Activated CD4-positive, alpha-beta T cell treated with anti-CD3 and anti-CD28 coated beads, Interleukin-2, amount 10 ng/mL, durations not matched to agents 24 days and 14 days (primary cell): Measurements from ENCODE around the gene MPP3. TPM values are rescaled to one million over a fixed set of nuclear protein-coding genes. Genes with fewer than 3 reads are reported as not detected.

Experiments
- DNase-seq: peaks from one replicate; pipeline ENCODE4 v3.0.0; 2022
- H3K27ac Mint-ChIP-seq: one replicate; pipeline ENCODE4 v1.8.0; 2022; ENCODE audit warnings: mild to moderate bottlenecking, mixed read lengths
- H3K27me3 Mint-ChIP-seq: one replicate; pipeline ENCODE4 v1.8.0; 2022; ENCODE audit warnings: mixed read lengths
- H3K36me3 Mint-ChIP-seq: one replicate; pipeline ENCODE4 v1.8.0; 2022; ENCODE audit warnings: low read depth, mild to moderate bottlenecking, mixed read lengths
- H3K4me1 Mint-ChIP-seq: one replicate; pipeline ENCODE4 v1.8.0; 2021; ENCODE audit warnings: mixed read lengths
- H3K4me3 Mint-ChIP-seq: one replicate; pipeline ENCODE4 v1.8.0; 2022; ENCODE audit warnings: mild to moderate bottlenecking, moderate library complexity, mixed read lengths
- H3K9me3 Mint-ChIP-seq: one replicate; pipeline ENCODE4 v1.8.0; 2021; ENCODE audit warnings: mixed read lengths
- intact Hi-C: fragments of 100-400 bp; cut with micrococcal nuclease; formaldehyde crosslinking; loops from one replicate; pipeline ENCODE4 v1.15.1; 2023
- total RNA-seq: library from RNA; stranded (reverse); gene quantifications from 2 replicates; pipeline ENCODE4 v1.2.3, GENCODE V29; 2022

Gene MPP3
- total RNA-seq, 1 donor from 2014 or later = 0.63 TPM

DNA sequence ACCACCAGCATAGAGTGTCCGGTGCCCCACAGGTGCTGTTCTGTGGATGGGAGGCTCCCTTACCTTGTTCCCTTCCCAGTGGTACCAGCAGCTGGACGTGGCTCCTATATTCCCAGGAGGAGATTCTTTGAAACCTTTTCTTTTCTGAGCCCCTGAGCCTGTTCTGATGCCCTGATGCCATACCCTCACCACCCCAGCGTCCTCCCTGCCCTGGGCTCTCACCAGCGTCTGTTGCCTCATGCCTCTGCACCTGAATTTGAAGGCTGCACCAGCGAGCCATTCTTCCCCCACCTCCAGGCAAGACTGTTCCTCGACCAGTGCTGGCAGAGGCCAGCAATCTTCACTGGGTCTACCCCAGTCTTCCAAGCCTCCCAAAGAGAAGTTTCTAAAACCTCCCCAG lies 74.9 kb downstream of the MPP3 start:
- Mint-ChIP-seq H3K4me3 (no peak overlapping the region), H3K27me3 (peaks cover 31% of the 10 kb centered on the region), H3K36me3 (no peaks in the 10 kb centered on the region), H3K4me1 (peaks cover 4% of the 10 kb centered on the region), H3K27ac (no peak overlapping the region), H3K9me3 (no peaks in the 10 kb centered on the region)
- no peak for DNase-seq
- intact Hi-C loops = no loop called here

DNA sequence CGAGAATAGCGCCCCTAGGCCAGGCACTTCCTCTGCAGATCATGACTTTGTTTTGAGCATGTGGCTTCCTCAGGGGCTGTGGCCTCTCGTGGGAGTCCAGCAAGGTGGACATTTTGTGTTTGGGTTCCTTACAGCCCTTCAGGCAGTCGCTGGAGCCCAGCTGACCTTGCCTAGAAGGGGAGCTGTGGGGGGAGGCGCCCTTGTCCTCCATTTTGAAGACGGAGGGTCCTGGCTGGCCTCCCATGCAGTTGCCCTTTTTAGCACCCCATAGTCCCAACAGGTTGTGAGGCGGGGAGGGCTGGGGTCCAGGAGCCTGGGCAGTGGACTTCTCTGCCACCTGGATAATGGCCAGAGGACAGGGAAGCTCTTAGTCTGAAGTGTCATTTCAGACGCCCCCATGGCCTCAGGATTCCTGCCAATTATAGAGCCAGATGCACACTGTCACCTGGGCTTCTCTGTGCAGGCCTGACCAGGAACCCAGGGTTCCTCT lies 75.7 kb downstream of the MPP3 start:
- H3K4me1 Mint-ChIP-seq = peaks cover 6% of the 10 kb centered on the region
- intact Hi-C loops = no loop called here
- H3K4me3 Mint-ChIP-seq = no peak overlapping the region
- no peaks in the 10 kb centered on the region for H3K36me3 Mint-ChIP-seq
- no peak overlapping the region for H3K27ac Mint-ChIP-seq
- H3K9me3 Mint-ChIP-seq = no peaks in the 10 kb centered on the region
- DNase-seq = no peak
- peaks cover 38% of the 10 kb centered on the region for H3K27me3 Mint-ChIP-seq

DNA sequence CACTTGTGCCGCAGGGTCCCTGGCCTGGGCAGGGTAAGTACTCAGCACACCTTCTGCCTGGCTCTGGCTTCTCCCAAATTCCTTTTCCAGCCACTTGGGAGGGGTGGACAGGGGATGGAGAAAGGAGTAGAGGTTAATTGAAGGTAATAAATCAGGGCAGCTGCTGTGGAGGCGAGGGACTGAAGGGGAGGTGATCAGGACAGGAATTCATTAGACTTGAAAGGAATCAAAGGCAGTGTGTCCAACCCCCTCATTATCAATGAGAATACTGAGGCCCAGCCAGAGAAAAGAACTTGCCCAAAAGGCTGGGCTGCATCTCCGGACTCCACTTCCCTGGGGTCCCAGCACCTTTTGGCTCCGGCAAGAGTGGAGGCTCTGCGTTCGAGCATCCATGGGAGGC lies 76.7 kb downstream of the MPP3 start:
- H3K36me3 Mint-ChIP-seq = no peaks in the 10 kb centered on the region
- H3K4me1 Mint-ChIP-seq = peaks cover 6% of the 10 kb centered on the region
- intact Hi-C loops = no loop called here
- no peaks in the 10 kb centered on the region for H3K9me3 Mint-ChIP-seq
- H3K4me3 Mint-ChIP-seq = no peak overlapping the region
- no peak overlapping the region for H3K27ac Mint-ChIP-seq
- H3K27me3 Mint-ChIP-seq = peaks cover 42% of the 10 kb centered on the region
- DNase-seq = no peak

DNA sequence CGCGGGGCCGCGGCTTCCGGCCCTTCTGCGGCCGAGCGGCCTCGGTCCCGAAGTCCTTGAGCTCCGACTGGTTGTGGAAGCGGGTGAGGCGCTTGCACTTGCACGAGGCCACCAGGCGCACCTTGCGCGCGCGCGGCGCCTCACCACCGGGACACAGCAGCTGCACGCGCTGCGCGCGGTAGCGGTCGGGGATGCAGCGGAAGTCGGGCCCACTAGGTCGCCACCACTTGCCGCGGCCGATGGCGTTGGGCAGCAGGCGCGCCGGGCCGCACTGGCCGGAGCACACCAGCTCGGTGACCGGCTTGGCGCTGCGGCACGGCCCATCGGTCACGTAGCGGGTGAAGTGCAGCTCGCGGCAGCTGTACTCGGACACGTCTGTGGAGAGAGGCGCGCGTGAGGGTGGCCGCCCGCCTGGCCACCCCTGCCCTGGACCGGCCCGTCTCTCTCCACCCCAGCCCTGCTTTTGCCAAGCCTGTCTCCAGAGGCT lies 77.5 kb downstream of the MPP3 start:
- intact Hi-C loops = no loop called here
- Mint-ChIP-seq H3K27ac (no peak overlapping the region), H3K4me1 (peaks cover 6% of the 10 kb centered on the region), H3K27me3 (peaks cover 43% of the 10 kb centered on the region), H3K36me3 (no peaks in the 10 kb centered on the region), H3K4me3 (no peak overlapping the region), H3K9me3 (no peaks in the 10 kb centered on the region)
- peak; percentile 73 for DNase-seq

DNA sequence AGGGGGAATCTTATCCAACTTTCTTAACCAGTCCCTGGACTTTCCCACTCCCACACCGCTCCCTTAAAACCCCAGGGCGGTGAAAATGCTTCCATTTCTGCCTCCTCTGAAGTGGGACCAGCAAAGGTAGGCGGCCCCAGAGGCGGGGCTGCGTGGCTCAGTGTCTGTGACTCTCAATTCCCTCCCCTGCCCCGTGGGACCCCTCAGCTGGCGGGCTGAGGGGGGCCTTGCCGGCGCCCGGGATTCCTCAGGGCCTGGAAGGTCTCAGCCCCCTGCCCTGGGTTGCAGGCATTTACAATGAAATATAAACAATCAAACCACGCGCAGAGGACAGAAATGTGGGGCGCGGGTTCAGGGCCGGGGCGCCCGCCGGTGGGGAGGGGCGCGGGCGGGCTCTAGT lies 78.0 kb downstream of the MPP3 start:
- no peaks in the 10 kb centered on the region for H3K36me3 Mint-ChIP-seq
- H3K27me3 Mint-ChIP-seq = peaks cover 47% of the 10 kb centered on the region
- intact Hi-C loops = no loop called here
- H3K9me3 Mint-ChIP-seq = no peaks in the 10 kb centered on the region
- no peak overlapping the region for H3K4me3 Mint-ChIP-seq
- no peak for DNase-seq
- H3K4me1 Mint-ChIP-seq = peaks cover 8% of the 10 kb centered on the region
- H3K27ac Mint-ChIP-seq = no peak overlapping the region

DNA sequence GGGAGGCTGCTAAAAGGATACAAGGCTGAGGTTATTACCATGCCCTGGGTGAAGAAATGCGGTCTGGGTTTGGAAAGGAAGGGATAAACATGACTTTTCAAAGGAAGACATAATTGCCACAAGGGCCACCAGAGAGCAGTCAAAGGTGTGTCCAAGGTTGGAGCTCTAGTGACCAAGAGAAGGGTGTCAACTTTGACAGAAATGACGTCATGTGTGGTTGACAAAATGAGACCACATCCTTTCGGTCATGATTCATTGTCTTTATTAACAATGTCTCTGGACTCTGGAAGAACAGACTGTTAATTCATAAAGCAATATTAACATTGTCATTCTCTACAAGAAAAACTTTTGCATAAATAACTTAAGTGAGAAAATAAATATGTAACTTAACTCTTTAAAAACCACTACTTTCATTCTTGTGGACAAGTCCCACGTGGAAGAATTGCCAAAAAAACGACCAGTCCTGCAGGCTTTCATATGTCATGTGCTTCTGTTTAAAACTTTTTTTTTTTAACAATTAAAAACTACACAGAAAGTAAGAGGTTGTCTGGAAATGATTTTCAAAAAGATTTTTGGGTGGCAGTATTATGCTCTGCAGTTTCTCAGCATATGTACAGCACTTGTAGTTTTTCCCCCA lies 79.3 kb downstream of the MPP3 start:
- intact Hi-C loops = no loop called here
- peaks cover 51% of the 10 kb centered on the region for H3K27me3 Mint-ChIP-seq
- no peak for DNase-seq
- peaks cover 11% of the 10 kb centered on the region for H3K4me1 Mint-ChIP-seq
- no peak overlapping the region for H3K27ac Mint-ChIP-seq
- no peaks in the 10 kb centered on the region for H3K36me3 Mint-ChIP-seq
- no peaks in the 10 kb centered on the region for H3K9me3 Mint-ChIP-seq
- no peak overlapping the region for H3K4me3 Mint-ChIP-seq

Other genes with a start within 250 kb of the MPP3 start
- gene MEOX1, start 171.2 kb downstream of the MPP3 start, total RNA-seq = 0.21 and 0.50 TPM in 2 replicates
- not detected in 2 replicates for gene SOST, start 74.4 kb downstream of the MPP3 start, total RNA-seq
- 16.5 and 18.3 TPM in 2 replicates for gene DUSP3, start 54.2 kb downstream of the MPP3 start, total RNA-seq
- not detected in 2 replicates for gene CFAP97D1, start 52.7 kb downstream of the MPP3 start, total RNA-seq
- gene CD300LG, start 14.0 kb upstream of the MPP3 start, total RNA-seq = not detected in 2 replicates
- 0.83 and 1.3 TPM in 2 replicates for gene MPP2, start 74.4 kb upstream of the MPP3 start, total RNA-seq
- not detected in 2 replicates for gene PPY, start 109.3 kb upstream of the MPP3 start, total RNA-seq
- gene PYY, start 120.8 kb upstream of the MPP3 start, total RNA-seq = 0.26 TPM in 1 of 2 replicates, not detected in the other
- 0.59 and 0.91 TPM in 2 replicates for gene NAGS, start 171.5 kb upstream of the MPP3 start, total RNA-seq
- gene TMEM101, start 181.8 kb upstream of the MPP3 start, total RNA-seq = 27.5 and 32.8 TPM in 2 replicates
- 101 and 107 TPM in 2 replicates for gene LSM12, start 233.5 kb upstream of the MPP3 start, total RNA-seq
- 33.3 and 34.1 TPM in 2 replicates for gene G6PC3, start 237.6 kb upstream of the MPP3 start, total RNA-seq